GM18505 (cell line): ENCODE results near the gene ITGB6.

Source experiments
- ATAC-seq: cut with Tn5 transposase; IDR thresholded peaks from one replicate; pipeline ENCODE4 v1.9.1; 2021; ENCODE audit not compliant: unreplicated experiment
- POLR2A ChIP-seq: IDR thresholded peaks from 4 replicates; pipeline ENCODE4 v1.6.1; 2011; ENCODE audit warnings: borderline replicate concordance; ENCODE audit not compliant: insufficient read depth, insufficient read length; ENCODE audit errors: extremely low read depth

Gene ITGB6

GRCh38 chr2:160085662-160086061 is 114.4 kb downstream of the ITGB6 start:
- TF ChIP-seq POLR2A: no peak
- ATAC-seq: no peak

- TF ChIP-seq POLR2A: no peak
- ATAC-seq: no peak
Measured at GRCh38 chr2:160077912-160078810, 121.9 kb downstream of the ITGB6 start.

- peak; percentile 50 for ATAC-seq
- TF ChIP-seq POLR2A: no peak
Measured at GRCh38 chr2:160076914-160077313, 123.2 kb downstream of the ITGB6 start.

GRCh38 chr2:160076241-160076640 is 123.8 kb downstream of the ITGB6 start:
- TF ChIP-seq POLR2A: no peak
- ATAC-seq: no peak

GRCh38 chr2:160075171-160075570 is 124.9 kb downstream of the ITGB6 start:
- no peak for ATAC-seq
- no peak for TF ChIP-seq POLR2A

GRCh38 chr2:160073284-160073888 is 126.7 kb downstream of the ITGB6 start:
- no peak for ATAC-seq
- no peak for TF ChIP-seq POLR2A

- no peak for ATAC-seq
- TF ChIP-seq POLR2A: no peak
Measured at GRCh38 chr2:160068906-160069305, 131.2 kb downstream of the ITGB6 start.

- TF ChIP-seq POLR2A: no peak
Measured at GRCh38 chr2:160064916-160065315, 135.2 kb downstream of the ITGB6 start.

GRCh38 chr2:160063879-160064612 is 136.0 kb downstream of the ITGB6 start:
- no peak for ATAC-seq
- TF ChIP-seq POLR2A: no peak

More at GRCh38 chr2:160064916-160065315, 135.2 kb downstream of the ITGB6 start:
- ATAC-seq: no peak

GRCh38 chr2:160063271-160063670 is 136.8 kb downstream of the ITGB6 start:
- no peak for TF ChIP-seq POLR2A
- ATAC-seq: no peak

- TF ChIP-seq POLR2A: no peak
- no peak for ATAC-seq
Measured at GRCh38 chr2:160062292-160063005, 137.6 kb downstream of the ITGB6 start, which contains the start of gene PLA2R1. Gene PLA2R1 (minus strand): TSS chr2:160062615. CDS start chr2:160062403, 212 bp downstream.

- no peak for TF ChIP-seq POLR2A
- ATAC-seq: no peak
Measured at GRCh38 chr2:160061944-160062291, 138.2 kb downstream of the ITGB6 start.

- no peak for ATAC-seq
- TF ChIP-seq POLR2A: no peak
Measured at GRCh38 chr2:160061533-160061932, 138.5 kb downstream of the ITGB6 start.

- no peak for TF ChIP-seq POLR2A
- ATAC-seq: no peak
Measured at GRCh38 chr2:160060297-160060696, 139.8 kb downstream of the ITGB6 start.

GRCh38 chr2:160057356-160057755 is 142.7 kb downstream of the ITGB6 start:
- no peak for TF ChIP-seq POLR2A
- no peak for ATAC-seq
